Lower leg skin (tissue), 3 donors: Measurements from ENCODE around the gene COPS4.

Experiments used
- POLR2A ChIP-seq, 2 donors: fragments of 450-650 bp; IDR thresholded peaks; one replicate each; pipeline ENCODE4 v1.6.1; 2016 to 2017; ENCODE audit warnings: antibody characterized with exemption in 2 of 2, mild to moderate bottlenecking in 1 of 2, moderate library complexity in 1 of 2
- TF ChIP-seq, protein P1 (sequence below), 3 donors: fragments of 450-650 bp; IDR thresholded peaks; one replicate each; pipeline ENCODE4 v1.5.1; 2016; ENCODE audit warnings: antibody characterized with exemption in 3 of 3, mild to moderate bottlenecking in 3 of 3, moderate library complexity in 2 of 3

DNA sequence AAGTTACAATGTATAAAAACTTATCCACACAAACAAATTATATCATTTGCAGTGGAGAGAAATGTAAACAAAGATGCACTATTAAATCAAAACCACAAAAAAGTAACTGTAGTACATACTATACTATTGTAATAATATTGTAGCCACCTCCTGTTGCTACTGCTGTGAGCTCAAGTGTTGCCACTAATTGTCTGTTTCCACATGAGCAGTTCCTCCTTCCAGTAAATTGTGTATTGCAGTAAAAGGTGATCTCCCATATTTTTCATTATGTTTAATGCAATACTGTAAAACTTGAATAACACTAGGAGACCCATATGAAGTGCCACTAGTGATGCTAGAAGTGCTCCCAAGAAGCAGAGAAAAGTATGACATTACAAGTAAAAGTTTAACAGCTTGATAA lies 36.1 kb upstream of the COPS4 start:
- TF ChIP-seq, protein P1, sequence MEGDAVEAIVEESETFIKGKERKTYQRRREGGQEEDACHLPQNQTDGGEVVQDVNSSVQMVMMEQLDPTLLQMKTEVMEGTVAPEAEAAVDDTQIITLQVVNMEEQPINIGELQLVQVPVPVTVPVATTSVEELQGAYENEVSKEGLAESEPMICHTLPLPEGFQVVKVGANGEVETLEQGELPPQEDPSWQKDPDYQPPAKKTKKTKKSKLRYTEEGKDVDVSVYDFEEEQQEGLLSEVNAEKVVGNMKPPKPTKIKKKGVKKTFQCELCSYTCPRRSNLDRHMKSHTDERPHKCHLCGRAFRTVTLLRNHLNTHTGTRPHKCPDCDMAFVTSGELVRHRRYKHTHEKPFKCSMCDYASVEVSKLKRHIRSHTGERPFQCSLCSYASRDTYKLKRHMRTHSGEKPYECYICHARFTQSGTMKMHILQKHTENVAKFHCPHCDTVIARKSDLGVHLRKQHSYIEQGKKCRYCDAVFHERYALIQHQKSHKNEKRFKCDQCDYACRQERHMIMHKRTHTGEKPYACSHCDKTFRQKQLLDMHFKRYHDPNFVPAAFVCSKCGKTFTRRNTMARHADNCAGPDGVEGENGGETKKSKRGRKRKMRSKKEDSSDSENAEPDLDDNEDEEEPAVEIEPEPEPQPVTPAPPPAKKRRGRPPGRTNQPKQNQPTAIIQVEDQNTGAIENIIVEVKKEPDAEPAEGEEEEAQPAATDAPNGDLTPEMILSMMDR (IDR thresholded peaks at IDR 0.05): no peak
- no peak for TF ChIP-seq POLR2A (IDR thresholded peaks at IDR 0.05)
